ENCODE data around the gene NXPH1. TPM values are rescaled to one million over a fixed set of nuclear protein-coding genes. Genes with fewer than 3 reads are reported as not detected.

The NXPH1 gene
- 33.5 TPM for total RNA-seq

DNA sequence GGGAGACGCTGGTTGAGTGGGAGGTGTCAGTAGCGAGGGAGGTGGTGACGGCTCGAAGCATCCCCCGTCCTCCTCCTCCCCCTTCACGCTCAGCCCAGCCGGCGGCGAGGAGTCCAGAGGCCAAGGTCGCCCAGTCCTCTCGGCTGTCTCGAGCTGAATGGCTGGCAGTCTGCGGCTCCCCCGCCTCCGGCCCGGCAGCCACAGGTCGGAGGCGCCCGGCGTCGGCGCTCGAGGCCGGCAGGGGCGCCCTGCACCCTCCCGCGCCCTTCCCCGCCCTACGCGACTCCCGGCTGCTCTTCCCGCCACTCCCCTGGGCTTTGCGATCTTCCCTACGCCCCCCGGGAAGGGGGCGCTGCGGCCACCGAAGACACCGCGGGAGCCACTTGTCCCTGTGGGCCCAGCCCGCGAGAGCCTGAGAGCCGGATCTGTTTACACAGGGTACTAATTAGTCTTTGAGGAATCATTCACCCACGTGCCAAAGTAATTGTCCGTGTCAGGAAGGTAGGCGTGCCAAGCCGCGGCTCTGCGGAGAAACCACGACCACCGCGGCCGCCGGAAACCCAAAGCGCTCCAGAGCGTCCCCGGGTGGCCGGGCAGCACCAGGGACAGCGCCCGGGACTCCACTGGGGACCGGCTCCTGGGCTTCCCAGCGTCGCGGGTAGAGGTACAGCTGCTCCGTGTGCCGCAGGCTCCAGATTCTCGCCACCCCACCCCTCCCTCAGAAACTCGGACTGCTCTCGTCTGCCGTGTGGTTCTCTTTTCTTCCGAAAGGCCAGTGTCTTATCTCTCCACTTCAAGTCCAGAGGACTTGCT lies at the start of gene NXPH1:
Gene NXPH1, plus strand, starts transcription at position 133 of the 813 bp plus-strand sequence.

Other genes starting within 250 kb of the NXPH1 start
- 32.2 TPM for gene ICA1, start 171.4 kb upstream of the NXPH1 start, total RNA-seq